Osteoblast (primary cell): ENCODE results near the gene TRIM44. TPM values are rescaled to one million over a fixed set of nuclear protein-coding genes. Genes with fewer than 3 reads are reported as not detected.

Experiments used
- DNase-seq: peaks from one replicate; pipeline ENCODE4 v3.0.0; 2011; ENCODE audit warnings: low spot score, mixed read lengths; ENCODE audit not compliant: insufficient read length; ENCODE audit errors: missing footprints
- H2AFZ ChIP-seq: 2 replicates; pipeline ENCODE4 v1.6.0; 2011; ENCODE audit warnings: mild to moderate bottlenecking, low read length
- H3K27ac ChIP-seq: 2 replicates; pipeline ENCODE4 v1.5.1; 2011; ENCODE audit warnings: mild to moderate bottlenecking, low read depth, low read length, moderate library complexity
- H3K27me3 ChIP-seq: 2 replicates; pipeline ENCODE4 v1.6.0; 2012; ENCODE audit warnings: mild to moderate bottlenecking, control low read depth, inconsistent platforms, low read length, moderate library complexity; ENCODE audit not compliant: insufficient read depth
- H3K36me3 ChIP-seq: 2 replicates; pipeline ENCODE4 v1.5.1; 2011; ENCODE audit warnings: mild to moderate bottlenecking, low read length, control low read depth, moderate library complexity; ENCODE audit not compliant: insufficient read depth
- H3K4me1 ChIP-seq: 2 replicates; pipeline ENCODE4 v1.5.1; 2011; ENCODE audit warnings: mild to moderate bottlenecking, low read length, control low read depth, moderate library complexity; ENCODE audit not compliant: insufficient read depth
- H3K4me2 ChIP-seq: 2 replicates; pipeline ENCODE4 v1.6.0; 2011; ENCODE audit warnings: mild to moderate bottlenecking, low read length; ENCODE audit not compliant: insufficient read depth
- H3K4me3 ChIP-seq: fragments of 200-600 bp; sonication (generic); 3 replicates; pipeline ENCODE4 v1.5.1; 2012; ENCODE audit warnings: mild to moderate bottlenecking, low read length, inconsistent platforms; ENCODE audit not compliant: insufficient read depth
- H3K79me2 ChIP-seq: 2 replicates; pipeline ENCODE4 v1.6.0; 2012; ENCODE audit warnings: mild to moderate bottlenecking, low read length, control low read depth, inconsistent platforms; ENCODE audit not compliant: insufficient read depth
- H3K9me3 ChIP-seq: 2 replicates; pipeline ENCODE4 v1.5.1; 2011; ENCODE audit warnings: low read depth, low read length, control low read depth
- H4K20me1 ChIP-seq: 2 replicates; pipeline ENCODE4 v1.6.0; 2012; ENCODE audit warnings: mild to moderate bottlenecking, low read length, control low read depth; ENCODE audit not compliant: insufficient read depth
- CTCF ChIP-seq: IDR thresholded peaks from 2 replicates; pipeline ENCODE4 v1.5.1; 2011; ENCODE audit warnings: mild to moderate bottlenecking, low read depth, low read length, moderate library complexity; ENCODE audit errors: extremely low read depth
- total RNA-seq: library from RNA; depleted of rRNA; stranded (reverse); fragments of >200 nt; gene quantifications from 2 replicates; pipeline ENCODE4 v1.2.3, GENCODE V29; 2012

Gene TRIM44
- total RNA-seq, 1 donor: 40.5 TPM

- H2AFZ ChIP-seq: no peak overlapping the region
- H3K27ac ChIP-seq: no peak overlapping the region
- H3K79me2 ChIP-seq: no peaks in the 10 kb centered on the region
- TF ChIP-seq CTCF: no peak
- no peak for DNase-seq
- no peaks in the 10 kb centered on the region for H3K9me3 ChIP-seq
- H3K4me2 ChIP-seq: no peak overlapping the region
- H4K20me1 ChIP-seq: no peaks in the 10 kb centered on the region
- H3K27me3 ChIP-seq: peaks cover 10% of the 10 kb centered on the region
- no peaks in the 10 kb centered on the region for H3K4me1 ChIP-seq
- H3K36me3 ChIP-seq: no peaks in the 10 kb centered on the region
- H3K4me3 ChIP-seq: no peak overlapping the region
Measured at GRCh38 chr11:35839368-35840161, 177.0 kb downstream of the TRIM44 start.

GRCh38 chr11:35841733-35842132 lies 179.2 kb downstream of the TRIM44 start:
- no peak overlapping the region for H2AFZ ChIP-seq
- no peak overlapping the region for H3K4me2 ChIP-seq
- H3K4me3 ChIP-seq: no peak overlapping the region
- no peak overlapping the region for H3K27ac ChIP-seq
- TF ChIP-seq CTCF: no peak
- no peak for DNase-seq
- no peaks in the 10 kb centered on the region for H3K36me3 ChIP-seq
- H3K9me3 ChIP-seq: no peaks in the 10 kb centered on the region
- H3K4me1 ChIP-seq: no peaks in the 10 kb centered on the region
- H3K79me2 ChIP-seq: no peaks in the 10 kb centered on the region
- peaks cover 8% of the 10 kb centered on the region for H3K27me3 ChIP-seq
- H4K20me1 ChIP-seq: no peaks in the 10 kb centered on the region

- no peak for TF ChIP-seq CTCF
- Histone ChIP-seq H3K9me3 (no peaks in the 10 kb centered on the region), H3K36me3 (no peaks in the 10 kb centered on the region), H3K27me3 (peaks cover 20% of the 10 kb centered on the region), H3K4me2 (no peak overlapping the region), H2AFZ (no peak overlapping the region), H3K79me2 (no peaks in the 10 kb centered on the region), H3K4me3 (no peak overlapping the region), H3K27ac (no peak overlapping the region), H3K4me1 (no peaks in the 10 kb centered on the region), H4K20me1 (no peaks in the 10 kb centered on the region)
- DNase-seq: no peak
Measured at GRCh38 chr11:35842958-35843357, 180.4 kb downstream of the TRIM44 start.

GRCh38 chr11:35844579-35844978 lies 182.0 kb downstream of the TRIM44 start:
- Histone ChIP-seq H3K9me3 (no peaks in the 10 kb centered on the region), H4K20me1 (no peaks in the 10 kb centered on the region), H3K4me1 (no peaks in the 10 kb centered on the region), H2AFZ (no peak overlapping the region), H3K36me3 (no peaks in the 10 kb centered on the region), H3K27ac (no peak overlapping the region), H3K4me2 (no peak overlapping the region), H3K79me2 (no peaks in the 10 kb centered on the region), H3K4me3 (no peak overlapping the region), H3K27me3 (peaks cover 29% of the 10 kb centered on the region)
- no peak for TF ChIP-seq CTCF
- no peak for DNase-seq
